HG03095 (cell line): ENCODE data around the gene KCNN3.

Source experiments
- ATAC-seq: cut with Tn5 transposase; IDR thresholded peaks from one replicate; pipeline ENCODE4 v1.9.1; 2021; ENCODE audit warnings: moderate library complexity; ENCODE audit not compliant: unreplicated experiment

KCNN3 gene

DNA sequence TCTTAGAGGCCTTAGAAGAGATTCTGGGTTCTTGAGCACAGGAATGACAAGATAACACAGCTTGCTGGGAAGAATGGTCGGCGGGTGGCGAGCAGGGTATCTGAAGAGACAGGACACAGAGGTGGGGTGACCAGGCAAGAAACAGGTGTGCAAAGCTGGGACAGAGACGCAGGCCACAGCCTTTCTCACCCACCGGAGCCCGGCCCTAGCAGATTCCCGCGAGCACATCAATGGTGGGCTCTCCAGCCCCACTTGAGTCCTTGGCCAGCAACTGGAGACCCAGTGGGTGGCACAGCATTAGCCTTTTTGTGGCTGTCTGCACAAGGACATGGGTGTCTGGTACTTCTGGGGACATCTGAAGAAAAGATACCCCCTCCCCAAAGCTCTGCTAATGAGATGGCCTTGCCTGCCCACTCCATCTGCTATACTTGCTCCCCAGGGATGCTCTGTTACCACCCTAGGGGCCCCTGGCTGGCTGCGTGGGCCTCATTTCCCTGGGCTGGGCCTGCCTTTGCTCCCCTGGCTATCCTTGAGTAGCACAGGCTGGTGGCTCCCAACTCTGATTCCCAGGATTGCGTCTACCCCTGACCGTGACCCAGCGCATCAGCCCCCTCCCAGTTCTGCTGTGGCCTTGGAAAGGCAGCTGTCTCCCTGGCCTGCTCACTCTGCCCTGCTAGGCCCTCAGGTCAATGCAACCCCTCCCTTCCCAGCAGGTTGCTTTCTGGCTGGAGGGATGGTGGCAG is 134.8 kb downstream of the KCNN3 start:
- ATAC-seq: no peak

DNA sequence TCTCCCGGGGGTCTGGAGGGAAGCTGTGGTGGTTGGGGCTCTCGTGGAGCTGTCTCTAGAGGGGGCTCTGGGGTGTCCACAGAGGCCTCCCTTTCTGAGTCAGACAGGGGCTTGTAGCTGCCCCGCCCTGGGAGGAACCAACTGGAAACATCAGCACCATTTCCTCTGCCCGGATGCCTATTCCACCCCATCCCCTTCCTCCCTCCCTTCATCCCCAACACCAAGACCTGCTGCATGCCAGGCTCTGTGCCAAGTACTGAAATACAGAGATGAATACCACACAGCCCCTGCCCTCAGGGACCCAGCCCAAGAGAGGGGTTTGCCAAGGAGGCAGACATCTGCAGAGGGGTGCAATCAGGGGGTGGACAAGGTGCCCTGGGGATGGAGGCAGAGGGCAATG is 136.5 kb downstream of the KCNN3 start:
- ATAC-seq: no peak

DNA sequence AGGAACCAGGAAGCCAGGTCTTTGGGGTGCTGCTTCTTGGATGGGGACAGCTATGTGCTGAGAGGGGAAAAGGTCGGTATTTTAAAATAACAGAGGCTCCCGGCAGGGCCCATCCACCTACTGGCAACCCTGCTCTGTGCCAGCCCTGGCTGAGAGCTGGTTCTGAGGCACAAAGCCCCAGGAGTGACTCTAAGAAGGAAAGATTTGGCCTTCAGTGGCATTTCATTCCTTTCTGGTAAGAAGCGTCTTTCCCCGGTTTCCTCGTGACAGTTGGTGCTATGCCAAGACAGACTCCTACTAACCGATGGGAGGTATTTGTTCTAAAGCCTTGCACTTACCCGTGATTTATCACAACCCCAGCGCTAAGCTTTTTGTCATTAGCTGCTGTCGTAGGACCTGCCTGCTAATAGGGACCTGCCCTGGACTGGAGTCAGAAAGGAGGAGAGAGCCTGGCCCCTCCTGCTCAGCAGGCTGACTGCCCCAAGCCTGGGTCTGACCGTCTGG is 139.0 kb downstream of the KCNN3 start:
- no peak for ATAC-seq

DNA sequence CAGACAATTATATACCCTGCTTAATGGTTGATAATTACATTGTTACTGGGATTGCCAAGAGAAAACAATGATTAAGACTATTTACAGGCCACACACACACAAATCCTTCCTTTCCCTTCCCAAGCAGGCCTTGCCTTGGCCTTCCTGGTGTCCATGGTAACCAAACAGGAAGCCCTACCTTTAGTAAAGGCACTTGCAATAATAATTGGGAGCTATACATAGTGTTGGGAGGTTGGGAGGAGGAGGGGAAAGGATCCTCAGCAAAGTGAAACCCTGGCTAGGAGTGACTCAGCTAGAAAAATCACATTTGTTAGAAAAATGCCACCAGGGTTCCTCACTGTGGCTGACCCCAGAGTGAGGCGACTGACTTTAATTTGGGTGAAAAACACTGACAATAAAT is 139.8 kb downstream of the KCNN3 start:
- ATAC-seq: no peak

DNA sequence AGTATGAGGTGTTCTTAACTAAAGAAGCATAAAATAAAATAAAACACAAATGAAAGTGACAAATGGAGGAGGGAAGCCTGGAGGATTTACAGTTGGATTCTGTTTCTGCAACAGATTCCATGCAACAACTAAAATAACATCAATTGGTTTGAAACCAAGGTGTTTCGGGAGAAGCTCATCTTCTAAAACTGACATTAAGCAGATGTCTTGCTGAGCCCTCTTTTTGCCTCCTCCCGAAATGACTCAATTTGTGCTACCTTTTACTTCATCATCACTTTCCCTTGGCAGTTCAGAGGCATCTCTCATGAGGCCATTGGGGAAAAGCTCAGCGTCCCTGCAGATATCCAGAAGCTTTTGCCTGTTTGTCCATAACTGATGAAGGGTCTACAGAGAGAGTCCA is 140.5 kb downstream of the KCNN3 start:
- no peak for ATAC-seq

DNA sequence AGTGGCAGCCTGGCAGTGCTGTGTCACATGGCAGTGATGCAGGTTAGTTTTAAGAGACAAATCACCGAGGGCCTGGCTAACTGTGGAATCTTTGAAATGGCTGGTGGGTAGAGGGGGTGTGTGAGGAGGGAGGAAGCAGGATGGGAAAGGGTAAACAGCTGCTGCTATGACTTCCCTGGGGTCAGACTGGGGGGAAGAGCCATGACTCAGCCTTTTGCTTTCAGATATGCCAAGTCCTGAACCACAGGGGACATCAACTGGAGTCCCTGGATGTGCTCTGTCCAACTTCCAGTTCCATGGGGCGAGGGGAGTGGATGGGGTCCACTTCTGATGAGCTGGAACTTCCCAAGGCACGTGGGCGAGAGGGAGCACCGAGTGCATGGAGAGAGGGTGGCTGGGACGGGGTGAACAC is 141.0 kb downstream of the KCNN3 start:
- no peak for ATAC-seq

DNA sequence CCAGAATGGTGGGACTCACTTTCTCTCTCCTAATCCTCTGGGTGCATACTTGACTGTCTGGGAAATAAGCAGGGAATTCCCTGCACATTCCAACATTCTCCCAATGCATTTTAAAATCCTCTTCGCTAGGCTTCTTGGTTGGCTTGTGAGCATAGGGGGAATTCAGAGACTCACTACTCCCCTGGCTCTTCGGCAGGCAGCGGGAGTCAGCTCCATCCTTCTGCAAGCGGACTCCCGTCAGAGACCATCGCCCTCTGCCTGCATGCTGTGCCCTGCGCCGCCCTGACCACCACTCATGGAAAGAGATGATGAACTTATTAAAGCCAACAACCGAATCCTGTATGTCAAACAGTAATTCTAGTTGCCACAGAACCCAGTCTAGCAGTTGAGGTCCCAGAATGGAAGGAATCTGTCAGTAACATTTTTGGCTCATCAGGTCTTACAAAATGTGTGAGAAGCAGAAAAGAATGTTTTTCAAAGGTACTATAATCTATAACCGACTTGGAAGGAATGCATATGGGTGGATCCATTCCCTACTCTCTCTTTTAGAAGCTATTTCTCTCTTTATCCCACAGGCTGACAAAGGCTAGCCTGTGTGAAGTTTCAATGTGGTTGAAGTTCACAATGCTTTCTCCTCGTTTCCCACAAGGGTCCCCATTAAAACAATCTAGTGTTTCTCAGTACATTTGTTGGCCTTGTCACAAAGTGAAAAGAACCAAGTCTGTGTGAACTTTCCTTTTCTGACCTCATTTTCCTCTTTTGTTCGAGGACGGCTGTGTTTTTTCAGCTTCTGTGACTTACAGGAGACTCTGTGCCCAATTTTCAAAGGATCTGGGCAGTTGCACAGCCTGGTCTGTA is 143.0 kb downstream of the KCNN3 start:
- ATAC-seq: no peak

DNA sequence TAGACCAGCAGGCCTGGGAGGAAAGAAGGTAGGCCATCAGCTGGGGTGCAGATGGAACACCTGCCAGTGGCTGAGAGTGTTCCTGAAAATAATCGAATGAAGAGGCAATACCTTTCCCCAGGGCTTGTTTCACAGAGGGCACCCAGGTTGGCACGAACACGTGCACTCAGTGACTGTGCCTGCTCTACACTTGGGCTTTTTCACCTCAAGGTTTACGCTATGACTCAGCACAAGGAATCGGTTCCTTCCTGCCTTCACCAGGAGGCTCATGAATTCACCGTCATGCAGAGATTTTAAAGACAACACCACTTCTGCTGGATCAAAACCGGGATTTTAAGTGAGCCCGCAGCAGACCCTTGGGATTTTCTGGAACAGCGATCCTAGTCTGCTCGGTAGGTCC is 143.6 kb downstream of the KCNN3 start:
- no peak for ATAC-seq

DNA sequence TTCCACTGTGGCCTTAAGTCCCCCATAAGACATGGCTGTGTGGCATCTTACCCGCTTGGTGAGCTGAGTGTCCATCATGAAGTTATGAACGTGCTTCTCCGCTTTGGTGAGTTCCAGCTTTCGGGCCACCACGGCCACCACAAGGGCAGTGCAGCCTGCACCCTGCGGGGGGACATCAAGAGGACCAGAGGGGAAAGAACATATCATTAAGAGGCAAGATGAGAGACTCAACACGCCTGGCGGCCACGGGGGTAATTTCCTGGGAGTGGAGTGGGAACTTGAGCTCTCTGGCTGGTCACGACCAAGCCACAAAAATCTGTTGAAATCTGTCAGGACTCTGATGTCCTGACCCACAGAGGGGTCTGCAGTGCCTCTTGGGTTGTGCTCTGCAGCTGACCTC is 144.2 kb downstream of the KCNN3 start:
- no peak for ATAC-seq

DNA sequence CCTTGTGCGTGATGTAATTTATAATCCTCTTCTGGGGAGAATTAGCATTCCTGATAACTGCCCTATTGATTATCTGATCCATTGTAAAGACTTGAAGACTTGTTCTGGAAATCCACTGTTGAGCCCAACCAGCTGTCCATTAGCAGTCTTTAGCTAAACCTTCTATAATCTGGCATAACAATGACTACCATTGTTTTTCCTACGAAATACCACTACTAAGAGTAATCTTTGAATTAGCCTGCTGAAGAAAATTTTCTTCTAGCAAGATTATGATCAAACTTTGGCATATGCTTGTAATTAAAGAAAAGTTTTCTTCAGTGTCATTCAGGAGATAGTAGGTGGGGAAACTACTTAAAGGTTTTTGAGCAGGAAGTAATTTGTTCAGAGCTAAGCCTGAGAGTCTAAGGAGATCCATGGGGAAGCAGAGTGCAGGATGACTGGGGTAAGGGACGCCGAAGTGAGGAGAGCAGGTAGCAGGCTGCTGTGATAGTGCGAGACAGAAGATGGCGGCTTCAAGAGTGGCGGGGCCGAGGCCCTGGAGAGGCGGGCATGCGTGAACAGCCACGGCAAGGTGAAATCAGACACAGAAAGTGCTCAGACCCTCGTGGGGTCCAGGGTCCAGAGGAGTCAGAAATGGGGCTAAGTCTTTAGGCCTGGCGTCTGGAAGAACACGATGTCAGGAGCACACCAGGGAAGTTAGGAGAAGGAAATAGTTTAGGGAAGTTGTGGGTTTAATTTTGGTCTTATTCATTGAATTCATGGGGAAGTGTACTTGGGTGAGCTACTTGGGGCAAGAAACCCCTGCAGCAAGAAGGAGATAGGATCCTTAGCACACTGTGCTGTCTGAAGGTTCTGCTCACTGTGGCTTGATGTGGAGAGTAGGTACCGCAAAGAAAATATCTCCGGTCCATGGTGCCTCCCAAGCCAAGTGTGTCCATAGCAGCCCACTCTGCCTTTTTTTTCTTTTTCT is 149.5 kb downstream of the KCNN3 start:
- no peak for ATAC-seq

DNA sequence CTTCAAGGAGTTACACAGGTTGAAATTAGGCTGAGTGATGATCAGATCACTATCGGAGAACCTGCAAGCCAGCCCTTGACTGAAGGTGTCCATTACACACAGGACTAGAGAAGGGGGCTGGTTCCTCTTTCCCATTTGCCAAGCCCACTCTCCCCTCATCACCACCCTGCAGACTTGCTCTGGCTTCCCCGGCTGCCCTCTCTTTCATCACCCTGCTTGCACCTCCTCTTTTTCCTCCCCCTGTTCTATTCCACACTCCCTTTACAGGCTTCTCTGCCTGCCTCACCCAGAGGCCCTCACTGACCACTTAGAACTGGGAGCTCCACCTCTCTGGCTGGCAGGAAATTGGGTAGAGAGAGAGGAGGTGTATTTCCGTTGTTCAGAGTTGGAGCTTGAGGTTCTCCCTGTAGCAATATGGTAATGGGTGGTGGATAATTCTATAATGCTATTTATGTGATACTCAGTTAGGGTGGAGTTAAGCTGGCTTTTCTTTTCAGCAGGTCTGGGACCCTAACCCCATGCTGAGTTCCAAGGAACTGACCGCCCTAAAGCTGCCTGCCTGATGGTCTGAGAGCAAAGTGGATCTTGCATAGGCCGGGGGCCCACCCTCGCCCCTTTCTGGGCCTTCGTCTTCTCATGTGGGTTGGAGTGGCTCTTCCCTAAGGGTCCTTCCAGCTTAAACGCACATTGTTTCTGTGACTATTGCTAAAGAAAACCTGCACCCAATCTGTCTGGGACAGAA is 150.3 kb downstream of the KCNN3 start:
- no peak for ATAC-seq

DNA sequence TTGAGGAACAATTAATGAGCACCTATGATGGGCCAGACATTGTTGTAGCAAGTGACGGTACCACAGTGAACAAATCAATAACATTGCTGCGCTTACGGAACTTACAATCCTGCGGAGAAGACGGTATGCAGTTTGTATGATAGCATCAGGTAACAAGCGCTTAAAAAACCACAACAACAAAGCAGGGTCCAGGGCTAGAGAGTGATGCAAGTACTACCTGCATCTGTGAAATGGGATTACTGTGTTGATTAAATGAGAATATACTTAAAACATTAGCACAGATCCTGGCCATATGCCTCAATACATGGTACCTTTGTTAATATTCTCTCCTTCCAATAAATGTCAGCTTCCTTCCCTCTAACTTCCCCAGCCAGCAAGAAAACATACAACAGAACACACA is 151.5 kb downstream of the KCNN3 start:
- no peak for ATAC-seq

DNA sequence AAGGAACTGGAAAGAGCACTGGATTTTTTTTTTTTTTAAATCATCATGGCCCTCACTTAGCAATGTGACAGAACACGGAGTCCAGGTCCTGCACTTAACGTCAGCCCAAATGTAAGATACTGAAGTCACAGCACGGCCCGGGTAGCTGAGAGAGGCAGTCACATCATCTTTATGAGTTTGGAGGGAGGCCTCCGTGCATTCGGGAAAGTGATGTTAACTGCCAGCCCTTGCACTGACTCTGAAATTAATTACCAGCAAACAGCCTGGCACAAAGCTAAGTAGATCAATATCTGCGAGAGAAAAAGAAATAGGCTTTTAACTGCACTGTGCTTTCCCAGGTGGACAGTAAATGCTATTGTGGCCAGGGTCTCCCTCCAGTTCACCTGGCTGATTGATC is 152.6 kb downstream of the KCNN3 start:
- ATAC-seq: no peak

DNA sequence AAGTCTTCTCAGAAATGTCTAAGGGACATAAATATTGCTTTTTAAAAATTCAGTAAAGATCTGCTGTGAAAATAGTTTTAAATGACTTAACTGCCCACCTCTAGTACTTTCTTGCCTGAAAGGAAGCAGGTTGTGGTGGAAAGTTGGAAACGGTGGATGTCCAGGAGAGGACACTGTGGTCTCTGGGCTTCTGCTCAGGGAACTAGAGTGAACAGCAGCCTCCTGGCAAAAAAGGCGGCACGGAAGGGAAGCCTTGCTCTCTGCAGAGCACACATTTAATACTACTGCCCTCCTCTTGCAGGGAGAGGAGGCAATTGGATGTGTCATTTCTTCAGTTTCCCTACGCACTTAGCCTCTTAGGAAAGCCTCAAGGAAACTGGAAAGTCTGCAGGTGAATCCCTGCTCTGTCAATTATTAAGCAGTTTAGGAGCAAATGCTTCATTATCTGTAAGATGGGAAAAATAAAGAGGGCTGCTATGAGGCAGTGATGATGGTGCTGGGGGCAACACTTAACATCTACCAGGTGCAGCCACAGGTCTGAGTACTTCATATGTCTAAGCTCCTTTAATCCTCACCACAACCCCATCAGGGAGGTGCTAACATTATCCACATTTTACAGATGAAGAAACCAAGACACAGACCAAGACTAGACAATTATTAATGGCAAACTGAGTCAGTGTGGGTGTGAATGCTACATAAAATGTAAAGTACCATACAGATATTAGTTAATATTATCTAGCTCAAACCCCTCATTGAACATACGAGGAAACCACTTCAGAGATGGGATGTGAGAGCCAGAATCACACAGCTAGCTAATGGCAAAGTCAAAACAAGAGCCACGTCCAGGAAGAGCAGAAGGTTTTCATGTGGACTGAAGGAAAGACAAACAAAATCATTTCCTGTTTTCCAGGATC is 153.2 kb downstream of the KCNN3 start:
- ATAC-seq: no peak

DNA sequence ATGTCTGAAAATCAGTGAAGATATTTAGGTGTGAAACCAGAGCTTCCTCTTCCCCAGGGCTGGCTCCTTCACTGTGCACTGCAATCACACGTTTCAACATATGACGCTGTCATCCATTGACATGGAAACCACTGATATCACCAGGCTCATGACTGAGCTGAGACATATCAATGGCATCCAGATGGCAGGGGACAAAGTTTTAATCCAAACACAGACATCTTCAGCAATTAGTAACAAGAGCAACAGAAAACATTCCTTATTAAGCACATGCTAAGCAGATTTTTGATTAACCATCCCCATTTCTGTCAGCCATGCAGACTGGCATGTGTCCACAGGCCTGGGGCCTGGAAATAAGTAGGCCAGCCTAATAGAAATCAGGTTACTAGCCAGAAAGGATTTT is 154.1 kb downstream of the KCNN3 start:
- ATAC-seq: no peak

DNA sequence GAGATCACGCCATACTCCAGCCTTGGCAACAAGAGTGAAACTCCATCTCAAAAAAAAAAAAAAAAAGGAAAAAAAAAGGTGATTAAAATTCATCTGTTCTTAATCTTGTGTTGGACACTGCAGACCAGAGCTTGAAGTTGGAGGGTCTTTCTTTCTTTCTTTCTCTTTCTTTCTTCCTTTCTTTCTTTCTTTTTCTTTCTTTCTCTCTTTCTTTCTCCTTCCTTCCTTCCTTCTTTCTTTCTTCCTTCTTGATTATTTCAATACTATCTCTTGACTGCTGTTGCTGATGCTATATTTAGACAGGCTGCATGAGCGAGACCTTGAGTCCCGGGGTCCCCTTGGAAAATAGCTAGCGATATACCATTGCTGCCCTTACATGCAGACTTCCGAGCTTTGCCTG is 154.7 kb downstream of the KCNN3 start:
- ATAC-seq: no peak

DNA sequence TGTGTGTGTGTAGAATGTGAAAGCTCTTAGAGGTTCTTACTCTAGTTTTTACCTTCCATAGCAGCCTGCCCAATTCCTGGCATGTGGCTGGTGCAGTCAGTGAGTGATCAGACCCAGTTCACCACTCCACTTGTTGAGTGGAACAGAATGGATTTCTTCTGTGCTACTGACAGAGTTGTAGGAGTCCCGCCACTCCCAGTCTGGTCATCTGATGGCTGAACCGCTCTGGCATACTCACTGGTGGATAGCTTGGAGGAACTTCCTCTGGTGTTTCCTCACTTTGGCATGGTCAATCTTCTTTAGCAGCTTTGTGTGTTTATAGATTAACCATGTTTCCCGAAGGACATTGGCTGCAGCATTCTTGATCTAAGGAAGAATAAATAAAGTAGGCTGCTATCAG is 155.4 kb downstream of the KCNN3 start:
- ATAC-seq: no peak

DNA sequence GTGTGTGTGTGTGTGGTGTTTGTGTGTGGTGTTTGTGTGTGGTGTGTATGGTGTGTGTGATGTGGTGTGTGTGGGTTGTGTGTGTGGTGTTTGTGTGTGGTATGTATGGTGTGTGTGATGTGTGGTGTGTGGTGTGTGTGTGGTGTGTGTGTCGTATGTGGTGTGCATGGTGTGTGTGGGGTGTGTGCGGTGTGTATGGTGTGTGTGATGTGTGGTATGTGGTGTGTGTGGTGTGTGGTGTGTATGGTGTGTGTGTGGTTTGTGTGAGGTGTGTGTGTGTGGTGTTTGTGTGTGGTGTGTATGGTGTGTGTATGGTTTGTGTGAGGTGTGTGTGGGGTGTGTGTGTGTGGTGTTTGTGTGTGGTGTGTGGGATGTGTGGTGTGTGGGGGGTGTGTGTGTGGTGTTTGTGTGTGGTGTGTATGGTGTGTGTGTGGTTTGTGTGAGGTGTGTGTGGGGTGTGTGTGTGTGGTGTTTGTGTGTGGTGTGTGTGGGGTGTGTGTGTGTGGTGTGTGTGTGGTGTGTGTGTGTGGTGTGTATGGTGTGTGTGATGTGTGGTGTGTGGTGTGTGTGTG is 155.9 kb downstream of the KCNN3 start:
- no peak for ATAC-seq

DNA sequence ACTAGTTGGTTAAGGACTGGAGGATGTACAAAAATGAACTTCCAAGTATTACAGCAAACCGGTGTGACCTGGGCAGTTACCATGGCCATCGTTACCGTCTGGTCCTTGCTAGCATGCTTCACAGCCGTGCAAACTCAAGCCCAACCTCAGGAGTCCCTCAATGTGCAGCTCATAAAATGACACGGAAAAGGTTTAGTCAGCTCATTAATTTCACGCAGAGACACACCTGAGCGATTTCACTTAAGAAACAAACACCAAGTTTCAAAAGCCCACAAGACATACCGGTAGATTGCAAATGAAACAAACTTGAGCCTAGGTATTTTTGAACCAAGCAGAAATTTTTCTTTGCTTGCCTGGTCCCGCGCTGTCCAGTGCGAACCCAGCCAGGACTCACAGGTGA is 157.1 kb downstream of the KCNN3 start:
- no peak for ATAC-seq
